Esophagus muscularis mucosa (tissue), 3 donors: ENCODE results near the gene MYO1E.

Experiments
- CTCF ChIP-seq, 3 experiments: fragments of 200-600 bp in 2 of 3; fragments of 450-650 bp in 1 of 3; sonication (generic) in 2 of 3; IDR thresholded peaks; one replicate each; pipeline ENCODE4 v1.5.1; 2017 to 2019; ENCODE audit warnings: antibody characterized with exemption in 3 of 3, mild to moderate bottlenecking in 2 of 3, moderate library complexity in 1 of 3
- POLR2A ChIP-seq: fragments of 450-650 bp; IDR thresholded peaks from one replicate; pipeline ENCODE4 v1.6.1; 2017; ENCODE audit warnings: antibody characterized with exemption, moderate library complexity, mild to moderate bottlenecking, low read depth
- POLR2AphosphoS5 ChIP-seq, 2 donors: sonication (generic); formaldehyde crosslinking; IDR thresholded peaks; one replicate each; pipeline ENCODE4 v1.6.1; 2017; ENCODE audit warnings: antibody characterized with exemption in 2 of 2

- TF ChIP-seq CTCF (IDR thresholded peaks at IDR 0.05) (no peak), POLR2A (no peak), POLR2AphosphoS5 (IDR thresholded peaks at IDR 0.05) (no peak)
Measured at GRCh38 chr15:59344311-59344710, 28.4 kb downstream of the MYO1E start.
